Lung (tissue), 12 donors: ENCODE measurements around the gene CST7. TPM values are rescaled to one million over a fixed set of nuclear protein-coding genes. Genes with fewer than 3 reads are reported as not detected.

Experiments
- ATAC-seq: fragments of 200-7000 bp; cut with Tn5 transposase; one replicate; pipeline ENCODE4 v1.9.1; 2020; ENCODE audit warnings: moderate number of reproducible peaks; ENCODE audit not compliant: insufficient read depth, low FRiP score
- DNase-seq, 3 donors: peaks; one replicate each; pipeline ENCODE4 v3.0.0-alpha.2; 2013 to 2017
- H3K27ac ChIP-seq, 2 donors: one replicate each; pipeline ENCODE4 v1.5.1; 2013; ENCODE audit warnings: mild to moderate bottlenecking in 2 of 2, moderate library complexity in 2 of 2, control low read depth in 1 of 2, inconsistent platforms in 1 of 2, low read depth in 1 of 2, low read length in 1 of 2
- H3K27me3 ChIP-seq, 3 donors: one replicate each; pipeline ENCODE4 v1.5.1; 2013; ENCODE audit warnings: low read length in 2 of 3; ENCODE audit not compliant: control insufficient read depth in 3 of 3, insufficient read depth in 3 of 3
- H3K36me3 ChIP-seq, 4 donors: one replicate each; pipeline ENCODE4 v1.5.1; 2013; ENCODE audit warnings: low read length in 4 of 4, mild to moderate bottlenecking in 1 of 4, moderate library complexity in 1 of 4; ENCODE audit not compliant: control insufficient read depth in 4 of 4, insufficient read depth in 4 of 4
- H3K4me1 ChIP-seq, 5 donors: one replicate each; pipeline ENCODE4 v1.5.1; 2013; ENCODE audit warnings: low read length in 5 of 5, mild to moderate bottlenecking in 2 of 5, moderate library complexity in 1 of 5; ENCODE audit not compliant: control insufficient read depth in 5 of 5, insufficient read depth in 5 of 5
- H3K4me3 ChIP-seq: one replicate; pipeline ENCODE4 v1.5.1; 2013; ENCODE audit warnings: mild to moderate bottlenecking, control low read depth, moderate library complexity
- H3K9ac ChIP-seq, 2 donors: one replicate each; pipeline ENCODE4 v1.5.1; 2013; ENCODE audit warnings: low read length in 2 of 2, control low read depth in 1 of 2; ENCODE audit not compliant: insufficient read depth in 1 of 2
- H3K9me3 ChIP-seq, 4 donors: one replicate each; pipeline ENCODE4 v1.5.1; 2013; ENCODE audit warnings: low read length in 3 of 4, mild to moderate bottlenecking in 1 of 4, moderate library complexity in 1 of 4; ENCODE audit not compliant: control insufficient read depth in 4 of 4, insufficient read depth in 3 of 4
- WGBS, 2 donors: extraction: QIAGEN DNeasy Blood & Tissue Kit; methylation state at CpG; one replicate each; pipeline ENCODE4 v1.1.7; 2013; 5-methylcytosine and 5-hydroxymethylcytosine counted together
- polyA plus RNA-seq, 2 donors: library from polyadenylated mRNA; stranded (reverse); fragments of 200-250 nt; gene quantifications; one replicate each; pipeline ENCODE4 v1.2.1, GENCODE V29; 2013
- total RNA-seq, 2 donors: library from RNA; depleted of rRNA in 1 of 2; stranded (reverse); fragments of >200 nt in 1 of 2; gene quantifications; one replicate each; pipeline ENCODE4 v1.2.1, GENCODE V29; 2014 to 2021
- TF ChIP-seq, protein P1 (sequence below): IDR thresholded peaks from 2 replicates; pipeline ENCODE4 v1.5.1; 2012; ENCODE audit warnings: mild to moderate bottlenecking; ENCODE audit errors: control extremely low read depth, extremely low read depth
- donor health status: control.
- donor health status: control.
- donor health status: Bipolar disorder and iron deficiency.
- donor health status: healthy.
- donor health status: DM: yes; HTN: yes; CAD: no.

Gene CST7
- total and polyA plus RNA-seq, 4 donors, result 4.7 to 119 (median 8.4) TPM

DNA sequence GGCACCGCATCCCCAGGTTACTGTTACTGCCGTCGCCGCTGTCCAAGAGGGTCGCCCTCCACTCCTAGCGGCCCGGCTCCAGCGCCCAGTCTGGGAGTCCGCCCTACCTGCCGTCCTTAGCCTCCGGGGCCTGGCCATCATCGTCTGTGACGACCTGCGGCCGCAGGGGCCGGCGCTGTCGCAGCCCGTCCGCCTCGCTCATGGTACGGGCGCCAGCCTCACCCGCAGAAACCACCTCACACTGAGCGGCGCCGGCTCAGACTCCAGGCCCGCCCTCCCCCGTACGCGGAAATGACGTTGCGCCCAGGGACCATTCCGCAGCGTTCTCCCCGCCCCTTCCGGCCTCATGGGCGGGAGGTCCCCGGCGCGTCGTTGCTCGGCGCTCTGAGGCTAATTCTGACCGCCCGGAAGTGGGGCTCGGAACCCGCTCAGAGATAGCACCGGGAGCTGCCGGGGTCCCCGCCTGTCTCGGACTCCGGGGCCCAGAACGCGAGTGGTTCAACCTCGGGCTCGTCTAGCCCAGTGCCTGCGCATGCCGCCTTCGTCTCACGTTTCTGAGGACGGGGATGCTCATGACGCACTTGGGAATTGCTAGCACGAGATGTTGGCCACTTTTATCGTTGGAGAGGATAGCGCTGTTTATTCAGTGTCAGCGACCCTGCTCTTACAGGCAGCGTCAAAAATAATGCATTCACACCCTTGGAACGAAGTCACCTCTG, 43.6 kb downstream of the CST7 start, which contains the start of gene APMAP:
Gene APMAP, minus strand, starts transcription at position 265 of the 719 bp plus-strand sequence. Its CDS starts 63 bp downstream, at position 202.
- H3K4me3 ChIP-seq, result peak within 1 kb of the TSS; percentile 74
- ATAC-seq, result peak; percentile 97
- H3K4me1 ChIP-seq, result peaks cover 0 to 20% (median 6%) of the 10 kb centered on the region in 5 donors
- WGBS, 2 donors, result 0% methylated on average over 63 to 69 of the region's 69 CpGs
- DNase-seq, result peak; percentile 95 to 97 (median 96)
- no peaks in the 10 kb centered on the region for H3K9me3 ChIP-seq
- H3K27ac ChIP-seq, result peak within 1 kb of the TSS; percentile 78 to 98
- H3K9ac ChIP-seq, result peak within 1 kb of the TSS; percentile 73 to 95
- H3K36me3 ChIP-seq, result peaks cover 0 to 2% (median 0%) of the 10 kb centered on the region in 4 donors
- TF ChIP-seq, protein P1, sequence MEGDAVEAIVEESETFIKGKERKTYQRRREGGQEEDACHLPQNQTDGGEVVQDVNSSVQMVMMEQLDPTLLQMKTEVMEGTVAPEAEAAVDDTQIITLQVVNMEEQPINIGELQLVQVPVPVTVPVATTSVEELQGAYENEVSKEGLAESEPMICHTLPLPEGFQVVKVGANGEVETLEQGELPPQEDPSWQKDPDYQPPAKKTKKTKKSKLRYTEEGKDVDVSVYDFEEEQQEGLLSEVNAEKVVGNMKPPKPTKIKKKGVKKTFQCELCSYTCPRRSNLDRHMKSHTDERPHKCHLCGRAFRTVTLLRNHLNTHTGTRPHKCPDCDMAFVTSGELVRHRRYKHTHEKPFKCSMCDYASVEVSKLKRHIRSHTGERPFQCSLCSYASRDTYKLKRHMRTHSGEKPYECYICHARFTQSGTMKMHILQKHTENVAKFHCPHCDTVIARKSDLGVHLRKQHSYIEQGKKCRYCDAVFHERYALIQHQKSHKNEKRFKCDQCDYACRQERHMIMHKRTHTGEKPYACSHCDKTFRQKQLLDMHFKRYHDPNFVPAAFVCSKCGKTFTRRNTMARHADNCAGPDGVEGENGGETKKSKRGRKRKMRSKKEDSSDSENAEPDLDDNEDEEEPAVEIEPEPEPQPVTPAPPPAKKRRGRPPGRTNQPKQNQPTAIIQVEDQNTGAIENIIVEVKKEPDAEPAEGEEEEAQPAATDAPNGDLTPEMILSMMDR, result no peak
- no peaks in the 10 kb centered on the region for H3K27me3 ChIP-seq

DNA sequence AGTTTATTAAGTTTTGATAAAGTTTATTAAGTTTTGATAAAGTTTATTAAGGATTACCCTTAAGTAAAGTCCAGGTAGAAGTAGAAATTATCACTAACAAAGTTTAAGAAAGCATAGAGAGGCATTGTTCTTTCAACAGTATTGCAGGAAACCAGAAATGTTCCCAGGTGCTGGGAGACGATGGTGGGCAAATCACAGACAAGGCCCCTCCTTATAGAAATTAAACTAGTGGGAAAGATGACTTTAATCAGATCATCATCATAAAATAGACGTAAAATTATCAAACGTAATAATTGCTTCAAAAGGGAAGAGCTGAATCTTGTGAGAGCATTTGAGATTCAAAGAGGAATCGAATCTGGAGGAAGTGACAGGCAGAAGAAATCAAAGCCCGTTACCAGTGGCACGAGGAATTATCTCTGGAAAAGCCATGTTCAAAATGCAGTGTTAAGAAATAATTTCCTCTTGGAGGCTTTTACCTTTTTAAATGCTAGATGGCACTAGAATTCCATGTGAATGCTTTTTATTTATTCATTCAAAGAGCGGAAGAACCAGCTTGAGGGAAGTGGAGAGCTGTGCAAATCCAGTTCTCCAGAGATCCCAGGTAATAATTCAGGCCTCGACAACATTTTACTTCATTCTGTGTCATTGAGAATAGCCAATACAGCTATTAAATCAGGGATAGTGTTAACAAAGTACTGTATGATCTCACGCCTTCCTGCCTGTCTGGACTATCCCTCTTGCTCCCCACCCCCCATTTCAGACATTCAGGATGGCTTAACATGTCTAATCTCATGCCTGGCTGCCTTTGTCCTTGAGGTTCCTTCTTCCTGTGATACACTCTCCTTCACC, 44.5 kb downstream of the CST7 start:
- DNase-seq (peak; percentile 14 to 84 (median 82)), ATAC-seq (no peak)
- Histone ChIP-seq H3K4me3 (no peak overlapping the region), H3K27me3 (no peaks in the 10 kb centered on the region), H3K36me3 (peaks cover 0 to 2% (median 0%) of the 10 kb centered on the region in 4 donors), H3K9ac (peak overlapping the region in 1 of 2 donors; percentile 95), H3K27ac (peak overlapping the region in 1 of 2 donors; percentile 78), H3K4me1 (peaks cover 0 to 20% (median 6%) of the 10 kb centered on the region in 5 donors), H3K9me3 (no peaks in the 10 kb centered on the region)
- TF ChIP-seq, protein P1, result peak; percentile 12
- WGBS, 2 donors, result 34% methylated on average over 9 of the region's 9 CpGs

DNA sequence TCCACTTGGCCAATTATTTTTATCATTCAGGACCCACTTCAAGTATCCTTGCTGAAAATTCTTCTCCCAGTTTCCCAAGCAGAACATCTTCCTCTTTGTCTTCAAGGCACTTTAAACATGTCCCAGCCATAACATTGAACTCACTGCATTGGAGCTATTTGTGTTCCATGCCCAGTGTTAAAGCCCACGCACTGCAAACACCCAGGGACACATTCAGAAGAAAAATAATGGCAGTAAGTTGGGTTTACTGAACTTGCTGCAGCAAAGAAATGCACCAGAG, 45.1 kb downstream of the CST7 start:
- H3K27ac ChIP-seq, result no peak overlapping the region
- H3K27me3 ChIP-seq, result no peaks in the 10 kb centered on the region
- H3K4me1 ChIP-seq, result peaks cover 0 to 20% (median 6%) of the 10 kb centered on the region in 5 donors
- H3K4me3 ChIP-seq, result no peak overlapping the region
- peaks cover 0 to 2% (median 0%) of the 10 kb centered on the region in 4 donors for H3K36me3 ChIP-seq
- no peak overlapping the region for H3K9ac ChIP-seq
- no peaks in the 10 kb centered on the region for H3K9me3 ChIP-seq
- no peak for ATAC-seq
- WGBS, 2 donors, result 84 to 97% methylated on average over 1 of the region's 1 CpG
- TF ChIP-seq, protein P1, result no peak
- no peak for DNase-seq
